CD4-positive, alpha-beta T cell (primary cell): ENCODE results near the gene QSER1. TPM values are rescaled to one million over a fixed set of nuclear protein-coding genes. Genes with fewer than 3 reads are reported as not detected.

ENCODE experiments used
- ATAC-seq: fragments of 200-7000 bp; cut with Tn5 transposase; one replicate; pipeline ENCODE4 v1.10.0; 2022; ENCODE audit warnings: mild to moderate bottlenecking; ENCODE audit not compliant: poor library complexity
- CTCF ChIA-PET: fragments of 350-600 bp; sonication (Branson Sonifier 250); formaldehyde crosslinking; loops from one replicate; lab custom pipeline; 2021; ENCODE audit warnings: antibody characterized with exemption, inconsistent platforms; lab: Charles Lee
- POLR2A ChIA-PET: fragments of 350-600 bp; sonication (Branson Sonifier 250); formaldehyde crosslinking; loops from one replicate; lab custom pipeline; 2021; ENCODE audit warnings: antibody characterized with exemption, inconsistent platforms; lab: Charles Lee
- DNase-seq, 14 experiments: peaks; one replicate each; pipeline ENCODE4 v3.0.0-alpha.2; 2013 to 2020; ENCODE audit warnings: mixed read lengths in 2 of 14
- H3K27ac ChIP-seq, 2 donors: one replicate each; pipeline versions ENCODE4 v1.5.1 to v1.7.0; 2013; ENCODE audit warnings: low read length in 2 of 2, low read depth in 1 of 2, mild to moderate bottlenecking in 1 of 2
- H3K27me3 ChIP-seq, 2 experiments: 1 replicate in 1 of 2; 2 replicates in 1 of 2; pipeline versions ENCODE4 v1.6.1 to v1.7.0; 2013; ENCODE audit warnings: low read length in 2 of 2, control low read depth in 1 of 2, mild to moderate bottlenecking in 1 of 2, moderate library complexity in 1 of 2; ENCODE audit not compliant: insufficient read depth in 2 of 2, control insufficient read depth in 1 of 2
- H3K36me3 ChIP-seq: one replicate; pipeline ENCODE4 v1.6.1; 2013; ENCODE audit warnings: low read length, control low read depth; ENCODE audit not compliant: insufficient read depth
- H3K4me1 ChIP-seq: one replicate; pipeline ENCODE4 v1.6.1; 2013; ENCODE audit warnings: low read length, control low read depth; ENCODE audit not compliant: insufficient read depth
- H3K4me3 ChIP-seq: one replicate; pipeline ENCODE4 v1.5.1; 2013; ENCODE audit warnings: mild to moderate bottlenecking, low read length, moderate library complexity
- H3K9me3 ChIP-seq, 2 experiments: 1 replicate in 1 of 2; 2 replicates in 1 of 2; pipeline versions ENCODE4 v1.6.1 to v1.7.0; 2013; ENCODE audit warnings: low read length in 2 of 2, mild to moderate bottlenecking in 2 of 2, control low read depth in 1 of 2, moderate library complexity in 1 of 2; ENCODE audit not compliant: control insufficient read depth in 1 of 2, insufficient read depth in 1 of 2
- H3K27ac Mint-ChIP-seq: one replicate; pipeline ENCODE4 v1.8.0; 2020; ENCODE audit warnings: mixed read lengths
- H3K27me3 Mint-ChIP-seq: one replicate; pipeline ENCODE4 v1.8.0; 2021; ENCODE audit warnings: mixed read lengths
- H3K36me3 Mint-ChIP-seq: one replicate; pipeline ENCODE4 v1.8.0; 2021; ENCODE audit warnings: low read depth, mixed read lengths
- H3K4me1 Mint-ChIP-seq: one replicate; pipeline ENCODE4 v1.8.0; 2021; ENCODE audit warnings: low read depth, mixed read lengths
- H3K4me3 Mint-ChIP-seq: one replicate; pipeline ENCODE4 v1.8.0; 2020; ENCODE audit warnings: mild to moderate bottlenecking, mixed read lengths
- H3K9me3 Mint-ChIP-seq: one replicate; pipeline ENCODE4 v1.8.0; 2020; ENCODE audit warnings: mixed read lengths
- CTCF ChIP-seq: fragments of 200-600 bp; IDR thresholded peaks from one replicate; pipeline ENCODE4 v1.8.0; 2022; ENCODE audit warnings: antibody characterized with exemption, mild to moderate bottlenecking
- intact Hi-C, 2 experiments: fragments of 100-400 bp; cut with DNase I in 1 of 2; cut with micrococcal nuclease in 1 of 2; formaldehyde crosslinking; loops; one replicate each; pipeline versions ENCODE4 v1.15.1 to v1.9.0; 2023 to 2025; cut with DNase I, micrococcal nuclease
- total RNA-seq, 174 experiments: library from RNA in 2 of 174; stranded (reverse) in 2 of 174; gene quantifications; one replicate each; pipeline ENCODE4 v1.2.3 and lab custom pipeline; 2021 to 2026

Gene QSER1
- total RNA-seq, 2 experiments from 2014 or later = 9.0 to 10.1 TPM

- Histone ChIP-seq H3K4me3 (no peak overlapping the region), H3K9me3 (no peaks in the 10 kb centered on the region), H3K4me1 (no peaks in the 10 kb centered on the region), H3K27me3 (no peaks in the 10 kb centered on the region), H3K27ac (no peak overlapping the region), H3K36me3 (no peaks in the 10 kb centered on the region)
- no peak overlapping the region for H3K27ac Mint-ChIP-seq
- intact Hi-C loops = loop anchor here (10.0 kb wide), 4 partner anchors 115 to 1545 kb away; partner anchors contain the start of genes C11orf91 (in 1 of the 2) and DEPDC7 (in 1 of the 2)
- H3K27me3 Mint-ChIP-seq = no peaks in the 10 kb centered on the region
- peaks cover 69% of the 10 kb centered on the region for H3K4me1 Mint-ChIP-seq
- ATAC-seq = no peak
- no peaks in the 10 kb centered on the region for H3K9me3 Mint-ChIP-seq
- CTCF ChIA-PET = no interaction called here
- no peak overlapping the region for H3K4me3 Mint-ChIP-seq
- POLR2A ChIA-PET = no interaction called here
- no peak for TF ChIP-seq CTCF
- H3K36me3 Mint-ChIP-seq = peaks cover 4% of the 10 kb centered on the region
- DNase-seq = no peak
These were observed 6.8 kb downstream of the QSER1 start for GRCh38 chr11:32899438-32899837.

- Histone ChIP-seq H3K27me3 (no peaks in the 10 kb centered on the region), H3K36me3 (no peaks in the 10 kb centered on the region), H3K4me3 (no peak overlapping the region), H3K27ac (no peak overlapping the region), H3K9me3 (no peaks in the 10 kb centered on the region), H3K4me1 (no peaks in the 10 kb centered on the region)
- Mint-ChIP-seq H3K27me3 (no peaks in the 10 kb centered on the region), H3K4me3 (no peak overlapping the region), H3K36me3 (peaks cover 4% of the 10 kb centered on the region), H3K27ac (no peak overlapping the region), H3K4me1 (peaks cover 58% of the 10 kb centered on the region), H3K9me3 (no peaks in the 10 kb centered on the region)
- no peak for TF ChIP-seq CTCF
- intact Hi-C loops = no loop called here
- CTCF ChIA-PET = no interaction called here
- POLR2A ChIA-PET = no interaction called here
- peak in 1 of 14 experiments; percentile 9 for DNase-seq
- ATAC-seq = no peak
These were observed 9.6 kb downstream of the QSER1 start for GRCh38 chr11:32902089-32902665.

GRCh38 chr11:32905028-32905667 is 12.5 kb downstream of the QSER1 start:
- Mint-ChIP-seq H3K27me3 (no peaks in the 10 kb centered on the region), H3K27ac (no peak overlapping the region), H3K4me3 (no peak overlapping the region), H3K4me1 (peaks cover 37% of the 10 kb centered on the region), H3K36me3 (peaks cover 4% of the 10 kb centered on the region), H3K9me3 (peaks cover 2% of the 10 kb centered on the region)
- ATAC-seq (no peak), DNase-seq (no peak)
- no peaks in the 10 kb centered on the region for H3K9me3 ChIP-seq
- CTCF ChIA-PET = no interaction called here
- POLR2A ChIA-PET = no interaction called here
- TF ChIP-seq CTCF = no peak
- no peak overlapping the region for H3K4me3 ChIP-seq
- no peak overlapping the region for H3K27ac ChIP-seq
- no peaks in the 10 kb centered on the region for H3K36me3 ChIP-seq
- no peaks in the 10 kb centered on the region for H3K4me1 ChIP-seq
- H3K27me3 ChIP-seq = no peaks in the 10 kb centered on the region
- intact Hi-C loops = no loop called here
